Suppressor macrophage treated with lipopolysaccharide for 1 hour (primary cell): ENCODE data around the gene SPON1.

Source experiments
- DNase-seq, 3 donors: peaks; one replicate each; pipeline ENCODE4 v3.0.0-alpha.2; 2020 to 2022

SPON1 gene

GRCh38 chr11:14299921-14300320 lies 337.4 kb downstream of the SPON1 start:
- DNase-seq: no peak

GRCh38 chr11:14300661-14301304 lies 338.3 kb downstream of the SPON1 start:
- DNase-seq: peak; percentile 57 to 80 (median 70)

GRCh38 chr11:14304601-14305000 lies 342.1 kb downstream of the SPON1 start:
- DNase-seq: no peak

- no peak for DNase-seq
Observed at GRCh38 chr11:14305649-14306048, 343.1 kb downstream of the SPON1 start.

- no peak for DNase-seq
Observed at GRCh38 chr11:14306481-14306880, 344.0 kb downstream of the SPON1 start.

- DNase-seq: peak; percentile 30 to 50 (median 39)
Observed at GRCh38 chr11:14308114-14308896, 345.8 kb downstream of the SPON1 start.

GRCh38 chr11:14308897-14309387 lies 346.4 kb downstream of the SPON1 start:
- no peak for DNase-seq

GRCh38 chr11:14309425-14310192 lies 347.1 kb downstream of the SPON1 start:
- no peak for DNase-seq

- DNase-seq: no peak
Observed at GRCh38 chr11:14310679-14311078, 348.2 kb downstream of the SPON1 start.

- DNase-seq: no peak
Observed at GRCh38 chr11:14312736-14313438, 350.4 kb downstream of the SPON1 start.

- peak; percentile 21 to 52 (median 31) for DNase-seq
Observed at GRCh38 chr11:14314127-14314526, 351.6 kb downstream of the SPON1 start.

GRCh38 chr11:14315130-14315529 lies 352.6 kb downstream of the SPON1 start:
- no peak for DNase-seq
